ENCODE measurements around the gene RPS6KA2. TPM values are rescaled to one million over a fixed set of nuclear protein-coding genes. Genes with fewer than 3 reads are reported as not detected.

Gene RPS6KA2
- total RNA-seq, 1 experiment from 2014 or later: 4.1 TPM

DNA sequence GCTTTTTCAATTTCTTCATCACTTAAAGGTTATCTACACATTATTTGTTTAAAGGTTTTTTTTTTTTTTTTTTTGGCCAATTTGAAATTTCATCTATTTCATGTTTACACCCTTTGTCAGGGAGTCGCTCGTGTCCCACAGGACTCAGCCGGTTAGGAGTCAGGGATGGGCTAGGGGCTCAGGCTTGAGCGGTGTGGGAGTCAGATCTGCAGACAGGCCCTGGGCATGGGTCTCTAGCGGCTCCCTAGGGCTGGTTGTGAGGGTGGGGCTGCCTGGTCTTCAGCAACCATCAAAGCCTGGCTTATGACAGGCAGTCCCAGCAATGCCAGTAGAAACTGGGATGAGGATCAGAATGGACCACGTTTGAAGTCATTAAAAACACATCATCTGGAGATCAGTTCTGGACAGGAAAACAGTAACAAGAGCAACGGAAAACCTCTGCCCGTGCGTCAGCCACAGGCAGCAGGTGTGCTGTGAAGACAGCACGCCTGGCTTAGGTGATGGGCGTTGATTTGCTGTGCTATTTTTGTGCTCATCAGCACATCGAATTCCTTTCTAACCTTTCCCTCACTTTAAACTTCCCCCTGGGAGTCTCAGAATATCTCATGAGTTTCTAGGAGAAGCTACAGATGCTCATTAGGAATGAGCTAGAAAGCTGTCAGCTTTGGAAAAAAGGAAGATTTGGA is 153.0 kb downstream of the RPS6KA2 start:
- Histone ChIP-seq H3K4me3 (ENCODE audit: low read depth in 2 of 2, low read length in 2 of 2) (no peak overlapping the region), H3K4me1 (ENCODE audit: control insufficient read depth, insufficient read depth, low read length) (no peaks in the 10 kb centered on the region), H3K27ac (ENCODE audit: low read length) (no peak overlapping the region), H3K36me3 (ENCODE audit: control insufficient read depth, insufficient read depth, low read length) (no peaks in the 10 kb centered on the region), H3K27me3 (ENCODE audit: control insufficient read depth, insufficient read depth, low read length) (no peaks in the 10 kb centered on the region), H3K9me3 (ENCODE audit: control insufficient read depth, insufficient read depth, low read depth, low read length) (no peaks in the 10 kb centered on the region)
- TF ChIP-seq, protein P1, sequence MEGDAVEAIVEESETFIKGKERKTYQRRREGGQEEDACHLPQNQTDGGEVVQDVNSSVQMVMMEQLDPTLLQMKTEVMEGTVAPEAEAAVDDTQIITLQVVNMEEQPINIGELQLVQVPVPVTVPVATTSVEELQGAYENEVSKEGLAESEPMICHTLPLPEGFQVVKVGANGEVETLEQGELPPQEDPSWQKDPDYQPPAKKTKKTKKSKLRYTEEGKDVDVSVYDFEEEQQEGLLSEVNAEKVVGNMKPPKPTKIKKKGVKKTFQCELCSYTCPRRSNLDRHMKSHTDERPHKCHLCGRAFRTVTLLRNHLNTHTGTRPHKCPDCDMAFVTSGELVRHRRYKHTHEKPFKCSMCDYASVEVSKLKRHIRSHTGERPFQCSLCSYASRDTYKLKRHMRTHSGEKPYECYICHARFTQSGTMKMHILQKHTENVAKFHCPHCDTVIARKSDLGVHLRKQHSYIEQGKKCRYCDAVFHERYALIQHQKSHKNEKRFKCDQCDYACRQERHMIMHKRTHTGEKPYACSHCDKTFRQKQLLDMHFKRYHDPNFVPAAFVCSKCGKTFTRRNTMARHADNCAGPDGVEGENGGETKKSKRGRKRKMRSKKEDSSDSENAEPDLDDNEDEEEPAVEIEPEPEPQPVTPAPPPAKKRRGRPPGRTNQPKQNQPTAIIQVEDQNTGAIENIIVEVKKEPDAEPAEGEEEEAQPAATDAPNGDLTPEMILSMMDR (IDR thresholded peaks at IDR 0.05): no peak
- no peak for TF ChIP-seq POLR2AphosphoS5 (IDR thresholded peaks at IDR 0.05; ENCODE audit: low read depth, low read length)
- no peak for TF ChIP-seq SIN3A (IDR thresholded peaks at IDR 0.05; ENCODE audit: borderline replicate concordance, insufficient read depth, low read depth, low read length)
- TF ChIP-seq, protein P2, sequence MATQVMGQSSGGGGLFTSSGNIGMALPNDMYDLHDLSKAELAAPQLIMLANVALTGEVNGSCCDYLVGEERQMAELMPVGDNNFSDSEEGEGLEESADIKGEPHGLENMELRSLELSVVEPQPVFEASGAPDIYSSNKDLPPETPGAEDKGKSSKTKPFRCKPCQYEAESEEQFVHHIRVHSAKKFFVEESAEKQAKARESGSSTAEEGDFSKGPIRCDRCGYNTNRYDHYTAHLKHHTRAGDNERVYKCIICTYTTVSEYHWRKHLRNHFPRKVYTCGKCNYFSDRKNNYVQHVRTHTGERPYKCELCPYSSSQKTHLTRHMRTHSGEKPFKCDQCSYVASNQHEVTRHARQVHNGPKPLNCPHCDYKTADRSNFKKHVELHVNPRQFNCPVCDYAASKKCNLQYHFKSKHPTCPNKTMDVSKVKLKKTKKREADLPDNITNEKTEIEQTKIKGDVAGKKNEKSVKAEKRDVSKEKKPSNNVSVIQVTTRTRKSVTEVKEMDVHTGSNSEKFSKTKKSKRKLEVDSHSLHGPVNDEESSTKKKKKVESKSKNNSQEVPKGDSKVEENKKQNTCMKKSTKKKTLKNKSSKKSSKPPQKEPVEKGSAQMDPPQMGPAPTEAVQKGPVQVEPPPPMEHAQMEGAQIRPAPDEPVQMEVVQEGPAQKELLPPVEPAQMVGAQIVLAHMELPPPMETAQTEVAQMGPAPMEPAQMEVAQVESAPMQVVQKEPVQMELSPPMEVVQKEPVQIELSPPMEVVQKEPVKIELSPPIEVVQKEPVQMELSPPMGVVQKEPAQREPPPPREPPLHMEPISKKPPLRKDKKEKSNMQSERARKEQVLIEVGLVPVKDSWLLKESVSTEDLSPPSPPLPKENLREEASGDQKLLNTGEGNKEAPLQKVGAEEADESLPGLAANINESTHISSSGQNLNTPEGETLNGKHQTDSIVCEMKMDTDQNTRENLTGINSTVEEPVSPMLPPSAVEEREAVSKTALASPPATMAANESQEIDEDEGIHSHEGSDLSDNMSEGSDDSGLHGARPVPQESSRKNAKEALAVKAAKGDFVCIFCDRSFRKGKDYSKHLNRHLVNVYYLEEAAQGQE (IDR thresholded peaks at IDR 0.05; ENCODE audit: insufficient read depth in 1 of 2, low read depth in 2 of 2, low read length in 1 of 2): no peak
- no peak for TF ChIP-seq TCF7L2 (IDR thresholded peaks at IDR 0.05; ENCODE audit: low read depth, low read length)
- intact Hi-C loops (cut with micrococcal nuclease; ENCODE audit: unreplicated experiment): no loop called here
- no TSS peak for BruUV-seq (replicated peaks)
- ChIA-PET POLR2A (no interaction called here), CTCF (no interaction called here)
- DNase-seq (ENCODE audit: low read depth, low spot score) (no peak), ATAC-seq (no peak)
- in situ Hi-C loops (cut with HindIII; ENCODE audit: low pct_unique_long_range_greater_than_20kb, low sequenced_read_pairs): no loop called here

DNA sequence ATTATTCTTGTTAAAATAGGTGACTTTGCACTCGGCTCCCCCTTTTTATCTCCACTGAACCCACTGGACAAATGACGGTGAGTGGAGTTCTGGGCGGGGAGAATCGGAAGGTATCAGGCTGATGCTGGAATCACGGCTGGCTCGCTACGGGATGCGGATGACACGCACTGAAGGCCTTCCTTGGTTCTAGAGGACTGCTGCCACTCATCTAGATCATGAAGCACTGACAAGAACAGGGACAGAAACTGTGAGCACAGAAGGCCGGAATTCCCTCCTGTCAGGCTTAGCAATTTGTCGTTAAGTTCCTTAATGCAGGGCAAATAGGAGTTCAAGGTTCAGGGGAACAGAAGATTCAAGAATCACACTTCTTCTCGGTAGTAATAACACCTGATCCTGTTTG is 154.4 kb downstream of the RPS6KA2 start:
- BruUV-seq (replicated peaks): no TSS peak
- no peaks in the 10 kb centered on the region for H3K4me1 ChIP-seq (ENCODE audit: control insufficient read depth, insufficient read depth, low read length)
- POLR2A ChIA-PET: no interaction called here
- H3K27ac ChIP-seq (ENCODE audit: low read length): no peak overlapping the region
- no peak for ATAC-seq
- DNase-seq (ENCODE audit: low read depth, low spot score): no peak
- intact Hi-C loops (cut with micrococcal nuclease; ENCODE audit: unreplicated experiment) (no loop called here), in situ Hi-C loops (cut with HindIII; ENCODE audit: low pct_unique_long_range_greater_than_20kb, low sequenced_read_pairs) (no loop called here)
- CTCF ChIA-PET: no interaction called here
- no peaks in the 10 kb centered on the region for H3K36me3 ChIP-seq (ENCODE audit: control insufficient read depth, insufficient read depth, low read length)
- no peak overlapping the region for H3K4me3 ChIP-seq (ENCODE audit: low read depth in 2 of 2, low read length in 2 of 2)
- no peaks in the 10 kb centered on the region for H3K27me3 ChIP-seq (ENCODE audit: control insufficient read depth, insufficient read depth, low read length)
- no peak for TF ChIP-seq POLR2AphosphoS5 (IDR thresholded peaks at IDR 0.05; ENCODE audit: low read depth, low read length)
- no peak for TF ChIP-seq TCF7L2 (IDR thresholded peaks at IDR 0.05; ENCODE audit: low read depth, low read length)
- TF ChIP-seq, protein P1 (IDR thresholded peaks at IDR 0.05): no peak
- TF ChIP-seq, protein P2 (IDR thresholded peaks at IDR 0.05; ENCODE audit: insufficient read depth in 1 of 2, low read depth in 2 of 2, low read length in 1 of 2): no peak
- TF ChIP-seq SIN3A (IDR thresholded peaks at IDR 0.05; ENCODE audit: borderline replicate concordance, insufficient read depth, low read depth, low read length): no peak
- no peaks in the 10 kb centered on the region for H3K9me3 ChIP-seq (ENCODE audit: control insufficient read depth, insufficient read depth, low read depth, low read length)

Measured in Panc1 (cell line).